SK-N-MC (cell line): ENCODE data around the gene DSG2.

Experiments used
- EZH2 ChIP-seq: fragments of 200-600 bp; sonication (generic); IDR thresholded peaks from one replicate; pipeline ENCODE4 v1.6.1; 2017; ENCODE audit warnings: antibody characterized with exemption
- FOXP2 ChIP-seq: optimal IDR thresholded peaks from 2 replicates; pipeline ENCODE3; 2011; ENCODE audit warnings: mild to moderate bottlenecking, moderate library complexity; ENCODE audit not compliant: insufficient read depth; ENCODE audit errors: extremely low read length, control extremely low read depth
- POLR2AphosphoS5 ChIP-seq: IDR thresholded peaks from 2 replicates; pipeline ENCODE4 v1.6.1; 2012; ENCODE audit warnings: mild to moderate bottlenecking, low read depth, low read length, borderline replicate concordance

GRCh38 chr18:31503011-31503410 is 5.0 kb downstream of the DSG2 start:
- no peak for TF ChIP-seq EZH2
- no peak for TF ChIP-seq POLR2AphosphoS5
- TF ChIP-seq FOXP2, result no peak
